Stimulated activated CD8-positive, alpha-beta memory T cell treated with anti-CD3 and anti-CD28 coated beads, Interleukin-15, amount 100 ng/mL, for 48 hours (primary cell): ENCODE data around the gene KIF1A.
"Not testable (repeated sequence)": the region's sequence is repeated elsewhere in the genome, so short reads cannot be mapped to it uniquely, and the experiment has no call there.

Experiments used
- DNase-seq, 2 donors: peaks; one replicate each; pipeline ENCODE4 v3.0.0-alpha.2; 2020; ENCODE audit warnings: low read depth in 2 of 2

The KIF1A gene

GRCh38 chr2:240703417-240704341 lies 116.3 kb downstream of the KIF1A start:
- DNase-seq = no peak

GRCh38 chr2:240702640-240703011 lies 117.4 kb downstream of the KIF1A start:
- DNase-seq = no peak

- no peak for DNase-seq
Measured at GRCh38 chr2:240701736-240702639, 118.0 kb downstream of the KIF1A start.

- no peak for DNase-seq
Measured at GRCh38 chr2:240701091-240701735, 118.8 kb downstream of the KIF1A start.

- not testable (repeated sequence) for DNase-seq
Measured at GRCh38 chr2:240700616-240701015, 119.4 kb downstream of the KIF1A start.

- not testable (repeated sequence) for DNase-seq
Measured at GRCh38 chr2:240699835-240700234, 120.2 kb downstream of the KIF1A start.

GRCh38 chr2:240698852-240699561 lies 121.0 kb downstream of the KIF1A start:
- DNase-seq = not testable (repeated sequence)

- not testable (repeated sequence) for DNase-seq
Measured at GRCh38 chr2:240696469-240696868, 123.5 kb downstream of the KIF1A start.

- DNase-seq = not testable (repeated sequence)
Measured at GRCh38 chr2:240695593-240695992, 124.4 kb downstream of the KIF1A start.

- DNase-seq = not testable (repeated sequence)
Measured at GRCh38 chr2:240694304-240694703, 125.7 kb downstream of the KIF1A start.

- not testable (repeated sequence) for DNase-seq
Measured at GRCh38 chr2:240692583-240693561, 127.1 kb downstream of the KIF1A start.

- not testable (repeated sequence) for DNase-seq
Measured at GRCh38 chr2:240691631-240692420, 128.2 kb downstream of the KIF1A start, which contains the start of gene AQP12A. Gene AQP12A, plus strand, starts transcription at chr2:240691866. Its CDS starts 48 bp downstream, at chr2:240691914.

GRCh38 chr2:240691075-240691427 lies 129.0 kb downstream of the KIF1A start:
- DNase-seq = not testable (repeated sequence)

- DNase-seq = not testable (repeated sequence)
Measured at GRCh38 chr2:240690421-240691074, 129.5 kb downstream of the KIF1A start.

GRCh38 chr2:240689975-240690374 lies 130.0 kb downstream of the KIF1A start:
- no peak for DNase-seq

- no peak for DNase-seq
Measured at GRCh38 chr2:240688553-240688919, 131.5 kb downstream of the KIF1A start.

- no peak for DNase-seq
Measured at GRCh38 chr2:240687741-240688552, 132.1 kb downstream of the KIF1A start.
